Measurements from ENCODE around the gene DMRTC2.

GRCh38 chr19:41853768-41854167, 8.9 kb downstream of the DMRTC2 start:
- no peak for TF ChIP-seq MXI1 (conservative IDR thresholded peaks at IDR 0.05; ENCODE audit: poor library complexity, severe bottlenecking)
- no peak for TF ChIP-seq EP300 (conservative IDR thresholded peaks at IDR 0.05; ENCODE audit: poor library complexity, severe bottlenecking)
- TF ChIP-seq CTCF (IDR thresholded peaks at IDR 0.05; ENCODE audit: poor library complexity, severe bottlenecking) = no peak
- no peak for TF ChIP-seq SMC3 (conservative IDR thresholded peaks at IDR 0.05; ENCODE audit: poor library complexity)
- TF ChIP-seq POLR2AphosphoS5 (IDR thresholded peaks at IDR 0.05) = no peak
- no peak for TF ChIP-seq RAD21 (conservative IDR thresholded peaks at IDR 0.05)
- no peak for TF ChIP-seq EZH2 (IDR thresholded peaks at IDR 0.05; ENCODE audit: borderline replicate concordance, insufficient read depth, low read length, poor library complexity, severe bottlenecking)
- TF ChIP-seq TAF1 (IDR thresholded peaks at IDR 0.05; ENCODE audit: low read depth) = no peak
- TF ChIP-seq REST (IDR thresholded peaks at IDR 0.05; ENCODE audit: borderline replicate concordance) = no peak

Measured in neural cell (in vitro differentiated cells).